Measurements from ENCODE around the gene FCHO2.
"Not testable (repeated sequence)": the region's sequence is repeated elsewhere in the genome, so short reads cannot be mapped to it uniquely, and the experiment has no call there.

Gene FCHO2

GRCh38 chr5:72921886-72922285 lies 34.0 kb upstream of the FCHO2 start:
- DNase-seq (ENCODE audit: low read depth) = no peak
- no peak for TF ChIP-seq MYC (IDR thresholded peaks at IDR 0.05; ENCODE audit: low read depth, low read length)
- TF ChIP-seq CTCF (IDR thresholded peaks at IDR 0.05; ENCODE audit: low read depth, low read length) = no peak
- TF ChIP-seq POLR2A (IDR thresholded peaks at IDR 0.05; ENCODE audit: extremely low read depth, insufficient read length) = no peak
- TF ChIP-seq MAX (IDR thresholded peaks at IDR 0.05; ENCODE audit: low read depth, low read length) = no peak
- H3K4me3 ChIP-seq (ENCODE audit: low read depth, low read length) = no peak overlapping the region

- no peak overlapping the region for H3K4me3 ChIP-seq (ENCODE audit: low read depth, low read length)
- TF ChIP-seq POLR2A (IDR thresholded peaks at IDR 0.05; ENCODE audit: extremely low read depth, insufficient read length) (no peak), MAX (IDR thresholded peaks at IDR 0.05; ENCODE audit: low read depth, low read length) (no peak), MYC (IDR thresholded peaks at IDR 0.05; ENCODE audit: low read depth, low read length) (no peak), CTCF (IDR thresholded peaks at IDR 0.05; ENCODE audit: low read depth, low read length) (no peak)
- no peak for DNase-seq (ENCODE audit: low read depth)
These were observed 33.4 kb upstream of the FCHO2 start for GRCh38 chr5:72922422-72922821.

- TF ChIP-seq CTCF (IDR thresholded peaks at IDR 0.05; ENCODE audit: low read depth, low read length) (no peak), MYC (IDR thresholded peaks at IDR 0.05; ENCODE audit: low read depth, low read length) (no peak), POLR2A (IDR thresholded peaks at IDR 0.05; ENCODE audit: extremely low read depth, insufficient read length) (no peak), MAX (IDR thresholded peaks at IDR 0.05; ENCODE audit: low read depth, low read length) (no peak)
These were observed 30.4 kb upstream of the FCHO2 start for GRCh38 chr5:72925336-72926010.

GRCh38 chr5:72932686-72933085 lies 23.2 kb upstream of the FCHO2 start:
- DNase-seq (ENCODE audit: low read depth); H3K4me3 ChIP-seq (ENCODE audit: low read depth, low read length): not testable (repeated sequence)

More at GRCh38 chr5:72925336-72926010, 30.4 kb upstream of the FCHO2 start:
- no peak overlapping the region for H3K4me3 ChIP-seq (ENCODE audit: low read depth, low read length)
- no peak for DNase-seq (ENCODE audit: low read depth)

GRCh38 chr5:72934953-72935725 lies 20.7 kb upstream of the FCHO2 start:
- not testable (repeated sequence) for H3K4me3 ChIP-seq (ENCODE audit: low read depth, low read length); DNase-seq (ENCODE audit: low read depth)

- no peak for TF ChIP-seq CTCF (IDR thresholded peaks at IDR 0.05; ENCODE audit: low read depth, low read length)
- no peak for TF ChIP-seq POLR2A (IDR thresholded peaks at IDR 0.05; ENCODE audit: extremely low read depth, insufficient read length)
- no peak for TF ChIP-seq MYC (IDR thresholded peaks at IDR 0.05; ENCODE audit: low read depth, low read length)
- TF ChIP-seq MAX (IDR thresholded peaks at IDR 0.05; ENCODE audit: low read depth, low read length) = no peak
- DNase-seq (ENCODE audit: low read depth) = no peak
These were observed 18.9 kb upstream of the FCHO2 start for GRCh38 chr5:72936893-72937292.

More at GRCh38 chr5:72936893-72937292, 18.9 kb upstream of the FCHO2 start:
- no peak overlapping the region for H3K4me3 ChIP-seq (ENCODE audit: low read depth, low read length)
